HS-5 (cell line): ENCODE measurements around the gene SIX4.

Experiments
- DNase-seq: peaks from one replicate; pipeline ENCODE4 v3.0.0-alpha.2; 2012; ENCODE audit warnings: low read depth

Gene SIX4

GRCh38 chr14:60722107-60722356 lies 2.1 kb downstream of the SIX4 start:
- no peak for DNase-seq

- no peak for DNase-seq
Measured at GRCh38 chr14:60721326-60722106, 2.6 kb downstream of the SIX4 start.

GRCh38 chr14:60720962-60721325 lies 3.2 kb downstream of the SIX4 start:
- DNase-seq, result no peak

- DNase-seq, result no peak
Measured at GRCh38 chr14:60720391-60720790, 3.8 kb downstream of the SIX4 start.

- no peak for DNase-seq
Measured at GRCh38 chr14:60713513-60713912, 10.6 kb downstream of the SIX4 start.

GRCh38 chr14:60710494-60710893 lies 13.7 kb downstream of the SIX4 start:
- no peak for DNase-seq

- no peak for DNase-seq
Measured at GRCh38 chr14:60707858-60708257, 16.3 kb downstream of the SIX4 start.

- no peak for DNase-seq
Measured at GRCh38 chr14:60705100-60705499, 19.1 kb downstream of the SIX4 start.

- no peak for DNase-seq
Measured at GRCh38 chr14:60700598-60700997, 23.6 kb downstream of the SIX4 start.

GRCh38 chr14:60695327-60695726 lies 28.8 kb downstream of the SIX4 start:
- no peak for DNase-seq

GRCh38 chr14:60691383-60692113 lies 32.6 kb downstream of the SIX4 start:
- no peak for DNase-seq

- no peak for DNase-seq
Measured at GRCh38 chr14:60686865-60687264, 37.3 kb downstream of the SIX4 start.

GRCh38 chr14:60684203-60684602 lies 39.9 kb downstream of the SIX4 start:
- no peak for DNase-seq

- no peak for DNase-seq
Measured at GRCh38 chr14:60681271-60681670, 42.9 kb downstream of the SIX4 start.

GRCh38 chr14:60680511-60680910 lies 43.6 kb downstream of the SIX4 start:
- DNase-seq, result no peak

GRCh38 chr14:60679566-60680258 lies 44.4 kb downstream of the SIX4 start:
- DNase-seq, result no peak

- no peak for DNase-seq
Measured at GRCh38 chr14:60677701-60678100, 46.5 kb downstream of the SIX4 start.

- no peak for DNase-seq
Measured at GRCh38 chr14:60670989-60671388, 53.2 kb downstream of the SIX4 start.

- no peak for DNase-seq
Measured at GRCh38 chr14:60668431-60669112, 55.6 kb downstream of the SIX4 start.

GRCh38 chr14:60665177-60665550 lies 59.0 kb downstream of the SIX4 start:
- DNase-seq, result no peak

GRCh38 chr14:60662982-60663381 lies 61.2 kb downstream of the SIX4 start:
- DNase-seq, result no peak

GRCh38 chr14:60661721-60662120 lies 62.4 kb downstream of the SIX4 start:
- no peak for DNase-seq
